Stimulated activated CD4-positive, alpha-beta T cell treated with anti-CD3 and anti-CD28 coated beads, Interleukin-15, amount 100 ng/mL, for 24 hours (primary cell): Measurements from ENCODE around the gene KHDRBS2.

Experiments used
- DNase-seq: peaks from one replicate; pipeline ENCODE4 v3.0.0-alpha.2; 2020

The KHDRBS2 gene

GRCh38 chr6:62009445-62009844 lies 276.6 kb downstream of the KHDRBS2 start:
- DNase-seq: no peak

GRCh38 chr6:61989616-61990015 lies 296.4 kb downstream of the KHDRBS2 start:
- no peak for DNase-seq

- no peak for DNase-seq
Observed at GRCh38 chr6:61980622-61981021, 305.4 kb downstream of the KHDRBS2 start.

GRCh38 chr6:61977947-61978346 lies 308.1 kb downstream of the KHDRBS2 start:
- no peak for DNase-seq

GRCh38 chr6:61977099-61977498 lies 308.9 kb downstream of the KHDRBS2 start:
- DNase-seq: no peak

GRCh38 chr6:61959196-61959595 lies 326.8 kb downstream of the KHDRBS2 start:
- no peak for DNase-seq

- DNase-seq: no peak
Observed at GRCh38 chr6:61953851-61954250, 332.2 kb downstream of the KHDRBS2 start.

GRCh38 chr6:61951586-61951985 lies 334.4 kb downstream of the KHDRBS2 start:
- no peak for DNase-seq

GRCh38 chr6:61950811-61951210 lies 335.2 kb downstream of the KHDRBS2 start:
- DNase-seq: no peak

- DNase-seq: no peak
Observed at GRCh38 chr6:61949971-61950370, 336.1 kb downstream of the KHDRBS2 start.

- no peak for DNase-seq
Observed at GRCh38 chr6:61949161-61949560, 336.9 kb downstream of the KHDRBS2 start.

GRCh38 chr6:61947311-61947947 lies 338.6 kb downstream of the KHDRBS2 start:
- no peak for DNase-seq

GRCh38 chr6:61940919-61941318 lies 345.1 kb downstream of the KHDRBS2 start:
- DNase-seq: no peak

GRCh38 chr6:61935242-61935846 lies 350.7 kb downstream of the KHDRBS2 start:
- no peak for DNase-seq

- no peak for DNase-seq
Observed at GRCh38 chr6:61909486-61909885, 376.5 kb downstream of the KHDRBS2 start.

GRCh38 chr6:61901748-61902147 lies 384.3 kb downstream of the KHDRBS2 start:
- DNase-seq: no peak

- DNase-seq: no peak
Observed at GRCh38 chr6:61894536-61894935, 391.5 kb downstream of the KHDRBS2 start.

- no peak for DNase-seq
Observed at GRCh38 chr6:61887423-61887822, 398.6 kb downstream of the KHDRBS2 start.

- no peak for DNase-seq
Observed at GRCh38 chr6:61886608-61887259, 399.3 kb downstream of the KHDRBS2 start.

- no peak for DNase-seq
Observed at GRCh38 chr6:61869632-61870400, 416.2 kb downstream of the KHDRBS2 start.

GRCh38 chr6:61868507-61869080 lies 417.4 kb downstream of the KHDRBS2 start:
- DNase-seq: no peak

- no peak for DNase-seq
Observed at GRCh38 chr6:61867635-61868034, 418.4 kb downstream of the KHDRBS2 start.

GRCh38 chr6:61857541-61857940 lies 428.5 kb downstream of the KHDRBS2 start:
- no peak for DNase-seq
